ENCODE measurements around the gene CERS5. TPM values are rescaled to one million over a fixed set of nuclear protein-coding genes. Genes with fewer than 3 reads are reported as not detected.
A peak's percentile ranks its signal among the peaks of the same experiment; 100 is the strongest.

The CERS5 gene
- total RNA-seq, 5 donors from 2014 or later (not counting 1 experiment from before 2014, with no cell fraction given): 41.1 to 58.5 (median 46.2) TPM

DNA sequence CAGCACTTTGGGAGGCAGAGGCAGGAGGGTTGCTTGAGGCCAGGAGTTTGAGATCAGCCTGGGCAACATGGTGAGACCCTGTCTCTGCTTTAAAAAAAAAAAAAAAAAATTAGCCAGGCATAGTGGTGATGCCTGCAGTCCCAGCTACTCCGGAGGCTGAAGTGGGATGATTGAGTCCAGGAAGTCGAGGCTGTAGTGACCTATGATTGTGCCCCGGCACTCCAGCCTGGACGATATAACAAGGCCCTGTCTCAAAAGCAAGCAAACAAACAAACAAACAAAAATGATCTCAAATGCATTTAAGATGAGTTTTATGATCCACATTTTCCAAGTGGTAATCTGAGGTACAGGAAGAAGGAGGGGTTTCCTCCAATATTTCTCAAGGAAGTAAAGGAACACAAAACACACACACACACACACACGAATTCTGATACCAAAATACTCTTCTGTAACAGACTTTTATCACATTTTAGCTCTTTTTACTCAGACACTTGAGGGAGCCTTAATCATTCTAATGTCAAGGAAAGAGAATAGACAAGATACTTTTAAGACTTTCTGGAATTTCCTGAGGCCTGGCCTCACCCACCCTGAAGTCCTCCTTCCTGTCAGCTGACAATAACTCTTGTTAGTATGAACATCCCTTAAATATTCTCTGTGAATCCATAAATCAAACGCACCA lies 44.4 kb upstream of the CERS5 start:
- peak overlapping the region; percentile 81 for H3K27ac ChIP-seq (ENCODE audit: low read length)
- no peaks in the 10 kb centered on the region for H3K27me3 ChIP-seq (replicated peaks in 1 of 2; ENCODE audit: control insufficient read depth in 2 of 2, extremely low read depth in 1 of 2, insufficient read depth in 2 of 2, low read length in 1 of 2)
- peaks cover 25 to 37% of the 10 kb centered on the region in 2 experiments for H3K4me1 ChIP-seq (ENCODE audit: control insufficient read depth in 1 of 2, extremely low read depth in 1 of 2, insufficient read depth in 2 of 2, low read length in 2 of 2)
- no CpG with 5 or more reads among the region's 6 CpGs for WGBS (ENCODE audit: insufficient coverage)
- Mint-ChIP-seq H3K4me1 (peaks cover 40 to 51% (median 47%) of the 10 kb centered on the region in 3 donors), H3K27ac (peak overlapping the region; percentile 97 to 99), H3K9me3 (no peaks in the 10 kb centered on the region), H3K27me3 (no peaks in the 10 kb centered on the region), H3K4me3 (peak overlapping the region; percentile 41 to 71 (median 53)), H3K36me3 (peaks cover 1% of the 10 kb centered on the region)
- no peaks in the 10 kb centered on the region for H3K9me3 ChIP-seq
- H3K4me3 ChIP-seq (ENCODE audit: control insufficient read depth in 1 of 2, extremely low read depth in 1 of 2, low read length in 1 of 2): peak overlapping the region in 1 of 2 donors; percentile 38
- ATAC-seq (replicated peaks in 1 of 4) (peak; percentile 33 to 71 (median 52)), DNase-seq (peak in 1 of 35 experiments; percentile 51)
- POLR2A ChIA-PET: interaction anchor here in 1 of 2 donors (0.6 to 1.4 kb wide), 3 partner anchors 9 to 370 kb away, joined by 3 to 7 read pairs (median 3); no protein-coding TSS in a partner anchor
- peaks cover 0 to under 1% of the 10 kb centered on the region in 2 donors for H3K36me3 ChIP-seq (ENCODE audit: control insufficient read depth in 2 of 2, extremely low read depth in 1 of 2, insufficient read depth in 1 of 2, low read length in 1 of 2)
- CTCF ChIA-PET: interaction anchor here (0.5 to 3.8 kb wide), 7 partner anchors 10 to 960 kb away, joined by 3 to 21 read pairs (median 5); no protein-coding TSS in a partner anchor

DNA sequence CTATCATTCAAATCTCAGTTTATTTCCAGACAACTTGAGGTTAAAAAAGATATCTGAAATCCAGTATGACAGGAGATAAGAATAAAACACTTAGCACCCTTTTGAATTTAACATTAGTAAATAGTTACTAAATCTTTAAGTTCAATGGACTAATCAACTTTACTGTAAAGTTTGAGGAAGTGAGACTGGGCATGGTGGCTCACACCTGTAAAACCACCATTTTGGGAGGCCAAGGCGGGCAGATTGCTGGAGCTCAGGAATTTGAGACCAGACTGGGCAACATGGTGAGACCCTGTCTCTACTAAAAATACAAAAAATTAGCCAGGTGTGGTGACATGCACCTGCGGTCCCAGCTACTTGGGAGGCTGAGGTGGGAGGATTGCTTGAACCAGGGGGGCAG lies 40.3 kb upstream of the CERS5 start:
- H3K27ac Mint-ChIP-seq: no peak overlapping the region
- no peaks in the 10 kb centered on the region for H3K27me3 ChIP-seq (replicated peaks in 1 of 2; ENCODE audit: control insufficient read depth in 2 of 2, extremely low read depth in 1 of 2, insufficient read depth in 2 of 2, low read length in 1 of 2)
- H3K9me3 Mint-ChIP-seq: no peaks in the 10 kb centered on the region
- peaks cover 16 to 29% of the 10 kb centered on the region in 2 experiments for H3K4me1 ChIP-seq (ENCODE audit: control insufficient read depth in 1 of 2, extremely low read depth in 1 of 2, insufficient read depth in 2 of 2, low read length in 2 of 2)
- ChIA-PET POLR2A (interaction anchor here (0.6 to 1.1 kb wide), 3 partner anchors 14 to 188 kb away, joined by 3 read pairs; no protein-coding TSS in a partner anchor), CTCF (no interaction called here)
- WGBS (ENCODE audit: insufficient coverage): no CpG with 5 or more reads among the region's 2 CpGs
- H3K36me3 ChIP-seq (ENCODE audit: control insufficient read depth in 2 of 2, extremely low read depth in 1 of 2, insufficient read depth in 1 of 2, low read length in 1 of 2): peaks cover 0 to 30% of the 10 kb centered on the region in 2 donors
- H3K27me3 Mint-ChIP-seq: no peaks in the 10 kb centered on the region
- H3K4me1 Mint-ChIP-seq: peaks cover 16 to 22% (median 20%) of the 10 kb centered on the region in 3 donors
- ATAC-seq (replicated peaks in 1 of 4): no peak
- no peak overlapping the region for H3K4me3 Mint-ChIP-seq
- H3K9me3 ChIP-seq: no peaks in the 10 kb centered on the region
- H3K27ac ChIP-seq (ENCODE audit: low read length): no peak overlapping the region
- no peak for DNase-seq
- H3K4me3 ChIP-seq (ENCODE audit: control insufficient read depth in 1 of 2, extremely low read depth in 1 of 2, low read length in 1 of 2): no peak overlapping the region
- peaks cover 20% of the 10 kb centered on the region for H3K36me3 Mint-ChIP-seq

DNA sequence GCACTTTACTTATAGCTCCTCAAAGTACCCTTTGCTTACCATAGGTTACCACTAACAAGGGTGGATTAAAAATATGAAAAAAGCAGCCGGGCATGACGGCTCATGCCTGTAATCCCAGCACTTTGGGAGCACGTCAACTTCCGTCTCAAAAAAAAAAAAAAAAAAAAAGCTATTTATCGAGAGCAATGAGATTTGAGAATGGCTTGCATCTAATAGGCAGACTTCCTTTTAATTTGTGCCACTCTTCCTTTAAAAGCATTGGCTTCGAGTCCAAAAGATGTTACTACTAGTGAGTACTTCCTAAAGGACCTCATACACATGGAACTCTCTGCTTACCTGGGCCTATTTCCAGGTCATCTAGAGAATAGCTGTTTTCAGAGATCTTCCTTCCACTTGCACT lies 38.5 kb upstream of the CERS5 start:
- peaks cover 3 to 5% (median 5%) of the 10 kb centered on the region in 3 donors for H3K4me1 Mint-ChIP-seq
- Histone ChIP-seq H3K4me3 (ENCODE audit: control insufficient read depth in 1 of 2, extremely low read depth in 1 of 2, low read length in 1 of 2) (no peak overlapping the region), H3K27me3 (replicated peaks in 1 of 2; ENCODE audit: control insufficient read depth in 2 of 2, extremely low read depth in 1 of 2, insufficient read depth in 2 of 2, low read length in 1 of 2) (no peaks in the 10 kb centered on the region), H3K36me3 (ENCODE audit: control insufficient read depth in 2 of 2, extremely low read depth in 1 of 2, insufficient read depth in 1 of 2, low read length in 1 of 2) (peaks cover 0 to 40% of the 10 kb centered on the region in 2 donors), H3K27ac (ENCODE audit: low read length) (no peak overlapping the region), H3K9me3 (no peaks in the 10 kb centered on the region), H3K4me1 (ENCODE audit: control insufficient read depth in 1 of 2, extremely low read depth in 1 of 2, insufficient read depth in 2 of 2, low read length in 2 of 2) (peaks cover 3 to 14% of the 10 kb centered on the region in 2 experiments)
- no peak overlapping the region for H3K4me3 Mint-ChIP-seq
- CTCF ChIA-PET: interaction anchor here in 1 of 2 donors (0.6 kb wide), 1 partner anchor 78 kb away, joined by 3 read pairs; no protein-coding TSS in a partner anchor
- DNase-seq (no peak), ATAC-seq (replicated peaks in 1 of 4) (no peak)
- no peaks in the 10 kb centered on the region for H3K27me3 Mint-ChIP-seq
- POLR2A ChIA-PET: interaction anchor here (0.5 to 0.7 kb wide), 3 partner anchors 8 to 982 kb away, joined by 3 to 5 read pairs (median 4); no protein-coding TSS in a partner anchor
- peaks cover 26% of the 10 kb centered on the region for H3K36me3 Mint-ChIP-seq
- H3K27ac Mint-ChIP-seq: no peak overlapping the region
- H3K9me3 Mint-ChIP-seq: no peaks in the 10 kb centered on the region
- 96% methylated on average over 4 of the region's 6 CpGs for WGBS (ENCODE audit: insufficient coverage)

DNA sequence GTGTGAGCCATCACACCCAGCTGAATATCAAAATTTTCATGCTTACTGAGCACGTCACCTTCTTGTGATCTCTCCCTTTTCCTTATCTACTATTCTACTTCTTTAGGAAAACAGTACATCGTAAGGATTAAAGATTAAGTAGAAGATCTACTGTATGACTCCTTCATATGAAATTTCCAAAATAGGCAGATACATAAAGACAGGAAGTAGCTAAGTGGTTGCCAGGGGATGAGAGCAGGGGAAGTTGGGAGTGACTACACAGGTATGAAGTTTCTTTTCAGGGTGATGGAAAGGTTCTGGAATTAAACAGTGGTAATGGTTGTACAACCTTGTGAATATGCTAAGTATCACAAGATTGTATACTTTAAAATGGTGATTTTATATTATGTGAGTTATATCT lies 36.5 kb upstream of the CERS5 start:
- Histone ChIP-seq H3K27ac (ENCODE audit: low read length) (no peak overlapping the region), H3K27me3 (replicated peaks in 1 of 2; ENCODE audit: control insufficient read depth in 2 of 2, extremely low read depth in 1 of 2, insufficient read depth in 2 of 2, low read length in 1 of 2) (no peaks in the 10 kb centered on the region), H3K4me3 (ENCODE audit: control insufficient read depth in 1 of 2, extremely low read depth in 1 of 2, low read length in 1 of 2) (no peak overlapping the region), H3K4me1 (ENCODE audit: control insufficient read depth in 1 of 2, extremely low read depth in 1 of 2, insufficient read depth in 2 of 2, low read length in 2 of 2) (no peaks in the 10 kb centered on the region), H3K36me3 (ENCODE audit: control insufficient read depth in 2 of 2, extremely low read depth in 1 of 2, insufficient read depth in 1 of 2, low read length in 1 of 2) (peaks cover 0 to 56% of the 10 kb centered on the region in 2 donors), H3K9me3 (no peaks in the 10 kb centered on the region)
- WGBS (ENCODE audit: insufficient coverage): no CpG with 5 or more reads among the region's 2 CpGs
- ATAC-seq (replicated peaks in 1 of 4) (no peak), DNase-seq (no peak)
- Mint-ChIP-seq H3K4me1 (no peaks in the 10 kb centered on the region), H3K4me3 (no peak overlapping the region), H3K27ac (no peak overlapping the region), H3K27me3 (no peaks in the 10 kb centered on the region), H3K36me3 (peaks cover 35% of the 10 kb centered on the region), H3K9me3 (no peaks in the 10 kb centered on the region)
- POLR2A ChIA-PET: interaction anchor here in 1 of 2 donors (0.6 kb wide), 1 partner anchor 21 kb away, joined by 9 read pairs; no protein-coding TSS in a partner anchor
- CTCF ChIA-PET: no interaction called here

DNA sequence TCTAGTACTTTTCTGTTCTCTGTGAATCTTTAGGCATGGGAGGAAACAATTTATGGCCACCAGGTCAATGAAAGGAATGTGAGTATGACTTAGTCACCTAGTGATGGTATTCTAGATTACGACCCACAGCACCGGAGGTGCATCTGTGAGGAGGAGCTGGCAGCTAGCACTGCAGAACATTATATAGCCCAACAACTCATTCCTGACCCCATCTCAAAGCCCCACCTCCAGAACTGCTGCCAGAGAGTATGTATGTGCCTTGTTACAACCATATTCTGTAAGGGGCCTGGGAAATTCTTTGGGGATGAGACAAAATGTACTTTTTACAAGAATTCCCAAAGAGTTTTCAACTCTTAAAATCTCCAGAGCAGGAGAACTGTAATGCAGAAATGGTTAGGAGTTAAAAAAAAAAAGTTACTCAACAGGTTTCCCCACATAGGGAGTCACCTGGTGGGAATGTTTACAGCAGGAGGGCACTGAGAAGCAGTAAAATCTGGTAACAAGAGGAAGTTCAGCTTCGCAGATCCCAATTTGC lies 34.9 kb upstream of the CERS5 start:
- H3K27ac ChIP-seq (ENCODE audit: low read length): no peak overlapping the region
- no peak overlapping the region for H3K4me3 Mint-ChIP-seq
- ATAC-seq (replicated peaks in 1 of 4) (no peak), DNase-seq (no peak)
- H3K4me1 Mint-ChIP-seq: no peaks in the 10 kb centered on the region
- no CpG with 5 or more reads among the region's 3 CpGs for WGBS (ENCODE audit: insufficient coverage)
- ChIA-PET CTCF (no interaction called here), POLR2A (no interaction called here)
- no peaks in the 10 kb centered on the region for H3K27me3 ChIP-seq (replicated peaks in 1 of 2; ENCODE audit: control insufficient read depth in 2 of 2, extremely low read depth in 1 of 2, insufficient read depth in 2 of 2, low read length in 1 of 2)
- no peaks in the 10 kb centered on the region for H3K9me3 ChIP-seq
- peaks cover 0 to 67% of the 10 kb centered on the region in 2 donors for H3K36me3 ChIP-seq (ENCODE audit: control insufficient read depth in 2 of 2, extremely low read depth in 1 of 2, insufficient read depth in 1 of 2, low read length in 1 of 2)
- H3K9me3 Mint-ChIP-seq: no peaks in the 10 kb centered on the region
- H3K36me3 Mint-ChIP-seq: peaks cover 43% of the 10 kb centered on the region
- H3K4me1 ChIP-seq (ENCODE audit: control insufficient read depth in 1 of 2, extremely low read depth in 1 of 2, insufficient read depth in 2 of 2, low read length in 2 of 2): no peaks in the 10 kb centered on the region
- H3K4me3 ChIP-seq (ENCODE audit: control insufficient read depth in 1 of 2, extremely low read depth in 1 of 2, low read length in 1 of 2): no peak overlapping the region
- no peak overlapping the region for H3K27ac Mint-ChIP-seq
- no peaks in the 10 kb centered on the region for H3K27me3 Mint-ChIP-seq

DNA sequence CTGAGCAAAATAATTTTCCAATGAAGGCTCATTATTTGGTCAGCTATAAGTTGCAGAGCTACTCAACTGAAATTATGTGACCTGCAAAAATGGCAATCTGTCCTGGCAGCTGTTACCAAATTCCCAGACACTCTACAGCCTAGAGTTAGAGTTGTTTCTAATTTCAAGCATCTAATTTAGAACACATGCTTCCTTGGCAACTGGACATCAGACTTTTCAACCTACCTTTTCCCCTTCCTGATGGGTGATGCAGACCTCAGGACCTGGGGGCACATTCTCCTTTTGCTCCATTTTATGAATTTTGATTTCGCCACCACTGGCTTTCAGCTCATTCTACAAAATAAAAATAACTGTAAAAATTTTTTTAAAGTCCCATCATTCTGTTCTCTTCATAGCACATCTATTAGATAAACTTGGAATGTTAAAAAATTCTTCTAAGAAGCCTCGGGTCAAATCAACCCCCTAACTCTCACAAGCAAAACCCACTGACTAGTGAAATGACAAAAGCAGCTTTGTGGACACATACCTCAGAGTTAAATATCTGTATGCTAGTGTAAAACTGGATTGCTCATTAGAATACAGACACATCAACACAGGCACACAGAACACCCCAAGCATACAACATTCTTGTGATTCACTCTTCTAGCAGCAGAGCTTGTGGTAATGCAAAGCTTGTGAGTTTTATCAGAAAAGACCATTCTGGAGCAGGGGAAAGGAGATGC lies 33.5 kb upstream of the CERS5 start:
- H3K27me3 ChIP-seq (replicated peaks in 1 of 2; ENCODE audit: control insufficient read depth in 2 of 2, extremely low read depth in 1 of 2, insufficient read depth in 2 of 2, low read length in 1 of 2): no peaks in the 10 kb centered on the region
- peaks cover 0 to 68% of the 10 kb centered on the region in 2 donors for H3K36me3 ChIP-seq (ENCODE audit: control insufficient read depth in 2 of 2, extremely low read depth in 1 of 2, insufficient read depth in 1 of 2, low read length in 1 of 2)
- H3K4me3 ChIP-seq (ENCODE audit: control insufficient read depth in 1 of 2, extremely low read depth in 1 of 2, low read length in 1 of 2): no peak overlapping the region
- H3K9me3 Mint-ChIP-seq: no peaks in the 10 kb centered on the region
- WGBS (ENCODE audit: insufficient coverage): no CpG with 5 or more reads among the region's 2 CpGs
- POLR2A ChIA-PET: interaction anchor here in 1 of 2 donors (0.6 kb wide), 1 partner anchor 171 kb away, joined by 6 read pairs; no protein-coding TSS in a partner anchor
- no peak overlapping the region for H3K27ac Mint-ChIP-seq
- peaks cover 38% of the 10 kb centered on the region for H3K36me3 Mint-ChIP-seq
- no peaks in the 10 kb centered on the region for H3K4me1 ChIP-seq (ENCODE audit: control insufficient read depth in 1 of 2, extremely low read depth in 1 of 2, insufficient read depth in 2 of 2, low read length in 2 of 2)
- H3K4me1 Mint-ChIP-seq: no peaks in the 10 kb centered on the region
- H3K9me3 ChIP-seq: no peaks in the 10 kb centered on the region
- CTCF ChIA-PET: interaction anchor here in 1 of 2 donors (0.6 kb wide), 1 partner anchor 254 kb away, joined by 3 read pairs; no protein-coding TSS in a partner anchor
- ATAC-seq (replicated peaks in 1 of 4): no peak
- no peak for DNase-seq
- H3K27me3 Mint-ChIP-seq: no peaks in the 10 kb centered on the region
- H3K27ac ChIP-seq (ENCODE audit: low read length): no peak overlapping the region
- H3K4me3 Mint-ChIP-seq: no peak overlapping the region
